HepG2 (cell line): ENCODE data around the gene TDRD9. TPM values are rescaled to one million over a fixed set of nuclear protein-coding genes. Genes with fewer than 3 reads are reported as not detected.

Experiments
- ATAC-seq: fragments of 200-7000 bp; cut with Tn5 transposase; 3 replicates; pipeline ENCODE4 v1.9.1; 2020; ENCODE audit warnings: mild to moderate bottlenecking, moderate library complexity
- BruUV-seq: library from RNA; stranded (reverse); fragments of 400-500 nt; replicated peaks from 2 replicates; lab custom pipeline; 2021; lab: Mats Ljungman, UMichigan
- CTCF ChIA-PET: fragments of 300-600 bp; formaldehyde crosslinking; extraction: SDS; loops from one replicate; lab custom pipeline; 2021; ENCODE audit warnings: low total read pairs, inconsistent platforms, low intra/inter-chr PET ratio; lab: Yijun Ruan, JAX
- POLR2A ChIA-PET: fragments of 350-600 bp; sonication (Branson Sonifier 250); formaldehyde crosslinking; loops from one replicate; lab custom pipeline; 2020; ENCODE audit warnings: antibody characterized with exemption, inconsistent platforms; lab: Yijun Ruan, JAX
- DNase-seq: peaks from one replicate; pipeline ENCODE4 v3.0.0-alpha.2; 2015; ENCODE audit warnings: low spot score
- FAIRE-seq: peaks from 3 replicates; lab custom pipeline; 2011; peaks lifted over from hg19 to GRCh38; lab: Jason Lieb, UNC
- H2AFZ ChIP-seq: one replicate; pipeline ENCODE4 v1.6.1; 2011; ENCODE audit warnings: low read length, inconsistent platforms
- H3K27ac ChIP-seq: fragments of 300-600 bp; 3 replicates; pipeline ENCODE4 v1.8.0; 2011; ENCODE audit warnings: mixed run types, mild to moderate bottlenecking, mixed read lengths, low read length, inconsistent platforms; ENCODE audit not compliant: insufficient read depth; ENCODE audit errors: extremely low read length
- H3K27me3 ChIP-seq, 2 experiments: fragments of 200-600 bp in 1 of 2; 2 replicates in 1 of 2; 3 replicates in 1 of 2; pipeline versions ENCODE4 v1.6.0 to v1.8.0; 2011; ENCODE audit warnings: low read length in 2 of 2, mild to moderate bottlenecking in 2 of 2, moderate library complexity in 2 of 2, inconsistent platforms in 1 of 2; ENCODE audit not compliant: insufficient read depth in 2 of 2, control insufficient read depth in 1 of 2
- H3K36me3 ChIP-seq, 2 experiments: fragments of 200-600 bp in 1 of 2; replicated peaks in 1 of 2; 2 replicates in 1 of 2; 3 replicates in 1 of 2; pipeline versions ENCODE4 v1.5.1 to v1.8.0; 2011; ENCODE audit warnings: low read length in 2 of 2, inconsistent platforms in 1 of 2; ENCODE audit not compliant: insufficient read depth in 2 of 2, control insufficient read depth in 1 of 2
- H3K4me1 ChIP-seq: 2 replicates; pipeline ENCODE4 v1.5.1; 2012; ENCODE audit warnings: low read length, inconsistent platforms; ENCODE audit not compliant: insufficient read depth
- H3K4me2 ChIP-seq: 2 replicates; pipeline ENCODE4 v1.6.0; 2011; ENCODE audit warnings: low read depth, low read length, inconsistent platforms
- H3K4me3 ChIP-seq, 3 experiments: fragments of 200-600 bp in 1 of 3; sonication (generic), shearing (Covaris generic) in 1 of 3; replicated peaks in 1 of 3; 2 replicates each; pipeline ENCODE4 v1.5.1; 2011 to 2016; ENCODE audit warnings: low read length in 3 of 3, inconsistent platforms in 2 of 3, low read depth in 2 of 3, mild to moderate bottlenecking in 2 of 3, control low read depth in 1 of 3, mixed read lengths in 1 of 3; ENCODE audit not compliant: insufficient read depth in 1 of 3
- H3K79me2 ChIP-seq: one replicate; pipeline ENCODE4 v1.6.1; 2011; ENCODE audit warnings: low read length, inconsistent platforms; ENCODE audit not compliant: insufficient read depth
- H3K9ac ChIP-seq: 2 replicates; pipeline ENCODE4 v1.6.0; 2011; ENCODE audit warnings: mild to moderate bottlenecking, low read depth, low read length, inconsistent platforms; ENCODE audit not compliant: insufficient read depth
- H3K9me3 ChIP-seq: 2 replicates; pipeline ENCODE4 v1.5.1; 2012; ENCODE audit warnings: mild to moderate bottlenecking, low read length
- H4K20me1 ChIP-seq: 2 replicates; pipeline ENCODE4 v1.6.0; 2011; ENCODE audit warnings: inconsistent platforms, mild to moderate bottlenecking, low read length, moderate library complexity; ENCODE audit not compliant: insufficient read depth
- AGO2 ChIP-seq: fragments of 200-400 bp; formaldehyde crosslinking; optimal IDR thresholded peaks from 2 replicates; pipeline ENCODE3; 2017; ENCODE audit warnings: mild to moderate bottlenecking, low read depth, low read length, moderate library complexity
- EZH2 ChIP-seq: conservative IDR thresholded peaks from 2 replicates; pipeline ENCODE4 v1.6.1; 2012; ENCODE audit warnings: mild to moderate bottlenecking, low read depth, low read length, moderate library complexity
- GABPA ChIP-seq, 2 experiments: IDR thresholded peaks; 2 replicates each; pipeline ENCODE4 v1.6.1; 2011 to 2016; ENCODE audit warnings: low read depth in 2 of 2, low read length in 1 of 2, missing biosample characterization in 1 of 2, missing genetic modification characterization in 1 of 2
- MEIS1 ChIP-seq: sonication (generic); formaldehyde crosslinking; IDR thresholded peaks from 2 replicates; pipeline ENCODE4 v1.9.0; 2021; ENCODE audit warnings: mild to moderate bottlenecking, missing genetic modification reagents, moderate library complexity, borderline replicate concordance
- NR1H2 ChIP-seq: sonication (generic); formaldehyde crosslinking; IDR thresholded peaks from 2 replicates; pipeline ENCODE4 v1.8.1; 2022; ENCODE audit warnings: low read depth, missing genetic modification reagents, borderline replicate concordance
- RFX5 ChIP-seq: IDR thresholded peaks from 2 replicates; pipeline ENCODE4 v1.6.1; 2011; ENCODE audit warnings: low read depth, low read length, improper control_type of control experiment
- ZBTB38 ChIP-seq: sonication (generic); formaldehyde crosslinking; IDR thresholded peaks from 2 replicates; pipeline ENCODE4 v1.5.1; 2020; ENCODE audit warnings: mild to moderate bottlenecking, missing genetic modification reagents
- ZMAT5 ChIP-seq: sonication (generic); formaldehyde crosslinking; IDR thresholded peaks from 2 replicates; pipeline ENCODE4 v1.5.0; 2020; ENCODE audit warnings: mild to moderate bottlenecking, low read depth, missing genetic modification reagents, borderline replicate concordance
- ZMYM4 ChIP-seq: sonication (generic); formaldehyde crosslinking; IDR thresholded peaks from 2 replicates; pipeline ENCODE4 v1.8.1; 2023; ENCODE audit warnings: mild to moderate bottlenecking, missing genetic modification reagents
- ZNF34 ChIP-seq: sonication (generic); formaldehyde crosslinking; IDR thresholded peaks from 2 replicates; pipeline ENCODE4 v1.4.0; 2020; ENCODE audit warnings: mild to moderate bottlenecking, missing genetic modification reagents, borderline replicate concordance
- ZNF605 ChIP-seq: sonication (generic); formaldehyde crosslinking; IDR thresholded peaks from 2 replicates; pipeline ENCODE4 v1.8.0; 2022; ENCODE audit warnings: mild to moderate bottlenecking, missing genetic modification reagents
- ZNF670 ChIP-seq: sonication (generic); formaldehyde crosslinking; IDR thresholded peaks from 2 replicates; pipeline ENCODE4 v1.8.0; 2022; ENCODE audit warnings: mild to moderate bottlenecking, missing genetic modification reagents, borderline replicate concordance
- ZNF773 ChIP-seq: sonication (generic); formaldehyde crosslinking; IDR thresholded peaks from 2 replicates; pipeline ENCODE4 v1.4.0; 2020; ENCODE audit warnings: missing genetic modification reagents, borderline replicate concordance
- WGBS: methylation state at CpG from one replicate; pipeline ENCODE4 v1.1.6; 2017; ENCODE audit warnings: low lambda C conversion rate; 5-methylcytosine and 5-hydroxymethylcytosine counted together
- in situ Hi-C: cut with HindIII; loops from 2 replicates; pipeline ENCODE4 v1.10.0; 2017; ENCODE audit warnings: low pct_unique_long_range_greater_than_20kb; ENCODE audit not compliant: extremely low pct_ligation_motif_present
- intact Hi-C: fragments of 100-400 bp; cut with micrococcal nuclease; formaldehyde crosslinking; loops from one replicate; pipeline ENCODE4 v1.10.0; 2022; ENCODE audit not compliant: unreplicated experiment
- polyA plus RNA-seq, 8 experiments: library from polyadenylated mRNA; depleted of rRNA in 3 of 8; stranded (reverse) in 7 of 8; unstranded in 1 of 8; fragments of >200 nt; fragmentation: Illumina TruSeq in 4 of 8; extraction: Trizol in 4 of 8; gene quantifications; 2 replicates each; pipeline versions ENCODE4 v1.2.1 to v1.2.3, GENCODE V29; 2011 to 2016; ENCODE audit warnings: low read depth in 4 of 8, missing spikeins in 1 of 8, mixed read lengths in 1 of 8; ENCODE audit not compliant: insufficient read depth in 1 of 8
- total RNA-seq, 5 experiments: library from RNA; depleted of rRNA; stranded (reverse); fragments of >200 nt; fragmentation: Illumina TruSeq; extraction: Trizol; gene quantifications; 2 replicates each; pipeline ENCODE4 v1.2.3, GENCODE V29; 2016; ENCODE audit warnings: low read depth in 1 of 5

The TDRD9 gene
- total and polyA plus RNA-seq, 2 of the 13 experiments (the other 11 are each of a cell fraction or from before 2014, with no cell fraction given) = not detected

DNA sequence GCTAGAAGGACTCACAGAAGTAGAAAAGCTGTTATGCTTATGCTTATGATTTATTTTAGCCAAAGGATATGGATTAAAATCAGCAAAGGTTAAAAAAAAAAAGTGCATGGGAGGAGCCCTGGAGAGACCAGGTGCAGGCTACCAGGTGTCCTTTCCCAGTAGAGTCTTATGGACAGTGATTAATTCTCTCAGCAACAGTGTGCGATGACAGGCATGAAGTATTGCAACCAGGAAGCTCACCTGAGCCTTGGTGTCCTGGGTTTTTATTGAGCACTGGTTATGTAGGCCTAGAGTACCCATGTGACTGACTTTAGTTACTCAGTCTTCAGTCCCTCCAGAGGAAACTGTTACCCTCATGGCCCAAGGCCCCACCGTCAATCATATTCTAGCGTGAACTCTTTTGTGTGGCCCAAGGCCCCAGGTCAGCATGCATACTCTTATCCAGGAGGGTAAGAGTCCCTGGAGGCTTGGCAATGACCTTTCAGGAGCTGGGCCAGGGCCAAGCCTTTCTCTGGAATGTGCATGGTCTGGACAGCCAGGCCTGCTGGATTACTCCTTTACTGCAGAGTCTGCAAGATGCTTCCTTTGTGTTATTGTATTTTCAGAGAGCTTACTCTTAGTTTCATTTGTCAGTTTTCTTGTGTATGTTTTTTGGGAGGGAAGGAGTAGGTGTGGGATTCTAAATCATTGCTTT lies 83.7 kb downstream of the TDRD9 start (continued):
- no peak for TF ChIP-seq ZNF670 (CRISPR knock-in tag)
- no peak for TF ChIP-seq ZBTB38 (CRISPR knock-in tag)
- TF ChIP-seq NR1H2 (CRISPR knock-in tag) = no peak
- TF ChIP-seq ZNF34 (CRISPR knock-in tag) = no peak
- no peak for TF ChIP-seq AGO2
- TF ChIP-seq GABPA (IDR thresholded peaks at IDR 0.05; ENCODE audit: low read depth, low read length) = no peak
- TF ChIP-seq GABPA (CRISPR knock-in tag; IDR thresholded peaks at IDR 0.05; ENCODE audit: low read depth) = no peak
- TF ChIP-seq ZMAT5 (CRISPR knock-in tag) = no peak
- no peak for TF ChIP-seq ZNF605 (CRISPR knock-in tag)
- TF ChIP-seq EZH2 = no peak

GRCh38 chr14:104014764-104015163 lies 86.5 kb downstream of the TDRD9 start:
- ChIA-PET POLR2A (no interaction called here), CTCF (no interaction called here)
- Histone ChIP-seq H3K79me2 (no peaks in the 10 kb centered on the region), H3K9ac (no peak overlapping the region), H2AFZ (no peak overlapping the region), H3K36me3 (no peaks in the 10 kb centered on the region), H3K27me3 (peaks cover 0 to 21% of the 10 kb centered on the region in 2 experiments; a peak in 2 of 5 replicates), H3K27ac (no peak overlapping the region), H3K4me1 (no peaks in the 10 kb centered on the region), H3K9me3 (no peaks in the 10 kb centered on the region), H3K4me3 (no peak overlapping the region), H4K20me1 (no peaks in the 10 kb centered on the region), H3K4me2 (no peak overlapping the region)
- no peak for FAIRE-seq
- no peak for DNase-seq
- 10% methylated on average over 5 of the region's 5 CpGs for WGBS
- TF ChIP-seq RFX5 (no peak), ZNF773 (CRISPR knock-in tag) (no peak), ZMYM4 (CRISPR knock-in tag) (no peak), MEIS1 (CRISPR knock-in tag) (no peak)
- intact Hi-C loops (no loop called here), in situ Hi-C loops (no loop called here)
- no peak for ATAC-seq
- BruUV-seq = no TSS peak
